ENCODE data around the gene PCK2.

The PCK2 gene

GRCh38 chr14:24068711-24069410, 25.2 kb upstream of the PCK2 start:
- no peak for DNase-seq (ENCODE audit: low spot score)
- no peak overlapping the region for H3K4me3 ChIP-seq
- no peak overlapping the region for H3K27ac ChIP-seq
- no peak for TF ChIP-seq CTCF (IDR thresholded peaks at IDR 0.05)

GRCh38 chr14:24069411-24069735, 24.7 kb upstream of the PCK2 start:
- Histone ChIP-seq H3K27ac (no peak overlapping the region), H3K4me3 (no peak overlapping the region)
- no peak for TF ChIP-seq CTCF (IDR thresholded peaks at IDR 0.05)
- no peak for DNase-seq (ENCODE audit: low spot score)

- Histone ChIP-seq H3K4me3 (no peak overlapping the region), H3K27ac (no peak overlapping the region)
- no peak for TF ChIP-seq CTCF (IDR thresholded peaks at IDR 0.05)
- no peak for DNase-seq (ENCODE audit: low spot score)
These were observed 23.6 kb upstream of the PCK2 start for GRCh38 chr14:24070285-24071143.

- no peak for DNase-seq (ENCODE audit: low spot score)
- Histone ChIP-seq H3K4me3 (no peak within 1 kb of the TSS), H3K27ac (no peak within 1 kb of the TSS)
These were observed 22.9 kb upstream of the PCK2 start, which contains the start of gene CPNE6 for GRCh38 chr14:24071144-24071697. Gene CPNE6, plus strand, starts transcription at chr14:24071562. Its CDS starts 1,375 bp downstream, at chr14:24072937.

GRCh38 chr14:24071836-24072430, 22.2 kb upstream of the PCK2 start:
- Histone ChIP-seq H3K4me3 (no peak overlapping the region), H3K27ac (no peak overlapping the region)
- DNase-seq (ENCODE audit: low spot score) = no peak
- no peak for TF ChIP-seq CTCF (IDR thresholded peaks at IDR 0.05)

More at GRCh38 chr14:24071144-24071697, 22.9 kb upstream of the PCK2 start, which contains the start of gene CPNE6:
- no peak for TF ChIP-seq CTCF (IDR thresholded peaks at IDR 0.05)

GRCh38 chr14:24072436-24072835, 21.7 kb upstream of the PCK2 start:
- H3K4me3 ChIP-seq = no peak overlapping the region

More at GRCh38 chr14:24072436-24072835, 21.7 kb upstream of the PCK2 start:
- DNase-seq (ENCODE audit: low spot score) = no peak
- H3K27ac ChIP-seq = no peak overlapping the region
- no peak for TF ChIP-seq CTCF (IDR thresholded peaks at IDR 0.05)

Measured in coronary artery (tissue), 2 donors.